SW480 (cell line): ENCODE measurements around the gene DDX23.
"Not testable (repeated sequence)": the region's sequence is repeated elsewhere in the genome, so short reads cannot be mapped to it uniquely, and the experiment has no call there.

Experiments
- DNase-seq: peaks from one replicate; pipeline ENCODE4 v3.0.0-alpha.2; 2016; ENCODE audit warnings: low spot score

The DDX23 gene

GRCh38 chr12:48862760-48863159 is 10.8 kb upstream of the DDX23 start:
- DNase-seq: no peak

- DNase-seq: peak; percentile 49
These were observed 9.1 kb upstream of the DDX23 start for GRCh38 chr12:48861111-48861510.

GRCh38 chr12:48860236-48860635 is 8.3 kb upstream of the DDX23 start:
- DNase-seq: not testable (repeated sequence)

- no peak for DNase-seq
These were observed 7.6 kb upstream of the DDX23 start for GRCh38 chr12:48859607-48860006.

- no peak for DNase-seq
These were observed 6.1 kb upstream of the DDX23 start for GRCh38 chr12:48858043-48858442.

GRCh38 chr12:48857278-48857994 is 5.5 kb upstream of the DDX23 start:
- DNase-seq: no peak

DNA sequence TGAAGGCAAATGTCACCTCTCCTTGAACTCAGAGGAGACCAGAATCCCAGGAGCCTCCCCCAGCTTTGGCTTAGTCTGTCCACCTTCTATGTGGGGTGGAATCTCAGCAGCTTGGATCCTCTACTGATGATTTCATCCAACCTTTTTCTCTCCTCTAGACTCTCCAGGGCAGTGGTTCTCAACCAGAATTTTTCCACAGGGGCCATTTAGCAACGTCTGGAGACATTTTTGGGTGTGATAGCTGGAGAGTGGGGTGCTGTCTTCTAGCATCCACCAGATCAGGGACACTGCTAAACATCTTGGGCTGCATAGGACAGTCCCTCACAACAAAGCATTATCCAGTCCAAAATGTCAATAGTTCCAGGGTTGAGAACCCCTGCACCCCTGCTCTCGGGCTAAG is 4.4 kb upstream of the DDX23 start:
- no peak for DNase-seq

GRCh38 chr12:48854932-48855331 is 3.0 kb upstream of the DDX23 start:
- not testable (repeated sequence) for DNase-seq

DNA sequence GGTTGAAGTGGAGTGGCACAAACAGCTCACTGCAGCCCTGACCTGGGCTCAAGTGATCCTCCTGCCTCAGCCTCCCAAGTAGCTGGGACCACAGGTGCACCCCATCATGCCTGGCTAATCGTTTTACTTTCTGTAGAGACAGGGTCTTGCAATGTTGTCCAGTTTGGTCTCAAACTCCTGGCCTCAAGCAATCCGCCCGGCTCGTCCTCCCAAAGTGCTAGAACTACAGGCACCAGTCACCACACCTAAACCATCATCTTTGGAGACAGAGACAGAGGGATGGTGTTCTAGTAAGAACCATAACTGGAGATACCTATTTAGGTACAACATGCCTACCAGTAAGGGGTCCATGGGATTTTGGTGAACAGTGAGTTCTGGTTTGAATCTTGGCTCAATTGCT is 2.5 kb upstream of the DDX23 start:
- no peak for DNase-seq

DNA sequence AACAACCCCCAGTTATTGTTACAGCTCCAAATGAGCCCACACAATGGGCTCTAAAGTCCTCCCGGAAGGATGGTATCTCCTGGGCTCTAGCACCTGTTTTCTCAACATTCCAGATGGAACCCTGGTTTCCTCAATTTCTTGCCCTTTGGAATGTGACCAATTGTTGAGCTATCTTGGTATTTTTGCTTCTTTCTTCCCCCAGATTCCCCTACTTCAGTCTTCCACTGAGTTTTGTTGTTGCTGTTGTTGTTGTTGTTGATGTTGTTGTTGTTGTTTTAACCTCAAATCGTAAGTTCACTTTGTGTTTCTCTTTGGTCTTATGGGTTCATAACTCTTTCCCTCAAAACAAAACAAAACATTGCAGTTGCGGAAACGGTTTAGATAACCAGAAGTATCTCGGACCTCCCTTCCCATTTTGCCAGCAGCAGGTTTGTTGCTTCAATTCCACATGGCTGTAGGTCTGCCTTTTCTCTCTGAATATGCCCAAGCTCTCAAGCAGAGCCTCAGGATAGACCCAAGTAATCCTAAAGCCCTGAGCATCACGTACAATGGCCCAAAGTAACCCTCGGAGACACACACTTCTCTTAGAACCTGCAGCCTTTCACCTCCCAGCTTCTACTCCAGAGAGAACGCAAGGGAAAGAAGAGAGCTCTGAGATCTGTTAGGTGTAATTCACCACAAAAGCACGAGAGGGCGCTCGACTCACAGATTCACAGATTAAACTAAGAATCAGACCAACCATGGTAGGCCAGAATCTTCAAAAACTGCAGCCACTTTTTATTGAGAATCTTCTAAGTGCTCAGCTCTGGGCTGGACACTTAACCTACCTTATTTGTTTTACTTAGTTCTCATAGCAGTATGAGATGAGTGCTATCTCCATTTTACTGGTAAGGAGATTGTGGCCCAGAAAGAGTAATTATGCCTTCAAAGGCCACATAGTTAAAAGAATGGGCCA is 1.0 kb upstream of the DDX23 start:
- peak; percentile 80 for DNase-seq

GRCh38 chr12:48842021-48842420 is 9.9 kb downstream of the DDX23 start:
- DNase-seq: not testable (repeated sequence)

GRCh38 chr12:48838048-48838447 is 13.9 kb downstream of the DDX23 start:
- DNase-seq: no peak

- DNase-seq: no peak
These were observed 19.5 kb downstream of the DDX23 start for GRCh38 chr12:48832321-48833060.

GRCh38 chr12:48831257-48831656 is 20.7 kb downstream of the DDX23 start:
- no peak for DNase-seq

DNA sequence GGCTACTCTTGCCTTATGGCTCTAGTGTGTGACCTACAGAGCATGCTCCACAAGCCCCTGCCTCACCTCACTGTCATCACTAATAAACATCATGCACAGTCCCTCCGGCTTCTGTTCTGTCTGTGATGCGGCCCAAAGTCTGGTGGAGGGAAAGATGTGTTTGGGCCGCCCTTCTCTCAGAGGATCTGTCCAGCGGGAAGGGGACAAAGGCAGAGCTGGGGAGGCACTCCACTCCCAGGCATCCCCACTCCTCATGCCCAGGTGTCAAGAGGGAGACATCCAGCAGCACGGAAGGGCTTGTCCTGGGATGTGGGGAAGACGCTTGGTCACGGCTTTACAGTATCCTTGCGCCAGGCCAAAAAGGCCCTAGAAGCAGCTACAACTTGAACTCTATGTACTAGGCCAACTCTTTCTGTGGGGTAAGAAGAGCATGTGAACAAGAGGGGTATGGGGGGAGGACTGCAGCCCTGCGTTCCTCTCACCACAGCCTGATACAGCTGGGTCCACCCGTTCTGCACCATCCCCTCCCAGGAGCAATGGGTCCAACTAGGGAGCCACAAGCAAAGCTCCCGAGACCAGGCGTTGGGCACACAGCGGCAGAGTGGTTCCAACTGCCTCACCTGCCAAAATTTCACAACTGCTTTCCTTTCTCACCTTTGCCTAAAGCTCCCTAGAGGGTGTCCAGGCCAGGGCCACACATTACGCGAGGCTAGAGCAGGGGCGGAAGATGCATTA is 23.0 kb downstream of the DDX23 start:
- DNase-seq: no peak

DNA sequence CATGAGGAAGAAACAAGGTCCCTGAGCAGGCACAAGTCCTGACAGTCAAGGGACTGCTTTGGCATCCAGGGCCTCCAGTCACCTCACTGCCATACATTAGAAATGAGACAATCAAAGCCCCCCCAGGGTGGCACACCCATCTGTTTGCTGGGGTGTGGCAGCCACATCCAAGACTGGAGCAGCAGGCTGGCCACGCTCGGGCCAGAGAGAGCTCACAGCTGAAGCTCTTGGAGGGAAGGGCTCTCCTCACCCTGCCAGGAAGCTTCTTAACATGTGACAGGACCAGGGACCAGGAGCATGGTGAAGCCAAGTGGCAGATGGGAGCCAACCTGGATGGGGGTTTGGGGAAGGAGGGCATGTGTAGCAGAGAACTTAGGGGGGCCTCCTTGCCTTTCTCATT is 23.7 kb downstream of the DDX23 start:
- no peak for DNase-seq

DNA sequence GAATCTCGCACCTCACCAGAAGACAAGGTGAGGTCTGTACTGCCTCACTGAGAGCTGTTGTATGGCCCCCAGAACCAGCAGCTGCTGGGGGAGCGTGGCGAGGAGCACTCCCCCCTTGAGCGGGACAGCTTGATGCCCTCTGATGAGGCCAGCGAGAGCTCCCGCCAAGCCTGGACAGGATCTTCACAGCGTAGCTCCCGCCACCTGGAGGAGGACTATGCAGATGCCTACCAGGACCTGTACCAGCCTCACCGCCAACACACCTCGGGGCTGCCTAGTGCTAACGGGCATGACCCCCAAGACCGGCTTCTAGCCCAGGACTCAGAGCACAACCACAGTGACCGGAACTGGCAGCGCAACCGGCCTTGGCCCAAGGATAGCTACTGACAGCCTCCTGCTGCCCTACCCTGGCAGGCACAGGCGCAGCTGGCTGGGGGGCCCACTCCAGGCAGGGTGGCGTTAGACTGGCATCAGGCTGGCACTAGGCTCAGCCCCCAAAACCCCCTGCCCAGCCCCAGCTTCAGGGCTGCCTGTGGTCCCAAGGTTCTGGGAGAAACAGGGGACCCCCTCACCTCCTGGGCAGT is 24.4 kb downstream of the DDX23 start:
- DNase-seq: no peak

DNA sequence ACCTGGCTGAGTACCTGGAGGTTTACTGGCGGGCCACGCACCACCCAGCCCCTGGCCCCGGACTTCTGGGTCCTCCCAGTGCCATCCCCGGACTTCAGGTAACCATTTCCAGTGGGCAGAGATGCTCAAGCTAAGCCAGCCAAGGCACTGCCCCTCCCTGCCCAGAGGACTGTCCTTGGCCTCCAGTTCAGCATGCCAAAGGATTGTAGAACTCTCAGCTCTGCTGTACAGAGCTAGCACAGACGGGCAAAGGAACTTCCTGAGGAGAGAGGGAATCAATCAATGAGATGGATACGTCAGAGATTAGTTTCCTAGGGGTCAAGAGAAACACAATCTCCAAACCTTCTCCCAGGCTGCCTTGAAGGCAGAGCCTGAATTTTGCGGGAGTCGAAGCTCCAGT is 24.9 kb downstream of the DDX23 start:
- DNase-seq: no peak

DNA sequence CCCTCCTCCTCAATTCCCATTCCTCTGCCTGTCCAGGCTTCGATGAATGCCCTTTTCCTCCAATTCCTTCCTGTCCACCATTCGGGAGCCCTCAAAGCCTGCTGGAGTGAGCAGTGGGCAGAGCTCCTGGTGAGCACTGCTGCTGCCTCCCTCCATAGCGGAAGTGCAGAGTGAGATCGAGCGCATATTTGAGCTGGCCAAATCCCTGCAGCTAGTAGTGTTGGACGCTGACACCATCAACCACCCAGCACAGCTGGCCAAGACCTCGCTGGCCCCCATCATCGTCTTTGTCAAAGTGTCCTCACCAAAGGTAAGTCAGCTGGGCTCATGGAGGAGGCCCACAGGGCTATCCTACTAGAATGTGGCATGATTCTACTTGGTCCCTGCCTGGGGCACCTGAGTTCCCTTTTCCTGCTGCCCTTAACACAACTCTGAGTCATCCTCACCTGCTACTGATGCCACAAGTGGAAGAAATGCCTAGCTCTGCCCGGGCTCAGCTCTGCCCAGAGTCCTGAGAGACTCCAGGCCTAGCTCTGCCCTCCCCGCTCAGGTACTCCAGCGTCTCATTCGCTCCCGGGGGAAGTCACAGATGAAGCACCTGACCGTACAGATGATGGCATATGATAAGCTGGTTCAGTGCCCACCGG is 25.6 kb downstream of the DDX23 start:
- peak; percentile 39 for DNase-seq

- DNase-seq: no peak
These were observed 27.1 kb downstream of the DDX23 start for GRCh38 chr12:48824905-48825304.

DNA sequence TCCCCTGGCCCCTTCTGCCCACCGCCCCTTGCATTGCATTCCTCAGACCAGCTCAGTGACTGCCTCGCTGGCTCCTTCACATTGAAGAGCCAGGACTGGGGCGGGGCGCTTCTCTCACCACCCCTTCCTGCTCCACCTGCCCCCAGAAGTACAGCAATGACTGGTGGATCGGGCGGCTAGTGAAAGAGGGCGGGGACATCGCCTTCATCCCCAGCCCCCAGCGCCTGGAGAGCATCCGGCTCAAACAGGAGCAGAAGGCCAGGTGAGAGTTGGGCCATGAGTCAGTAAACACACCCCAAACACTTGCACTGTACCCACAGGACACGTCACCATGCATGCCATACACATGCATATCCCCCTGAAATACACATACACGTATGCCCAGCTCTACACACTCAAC is 27.9 kb downstream of the DDX23 start:
- DNase-seq: peak; percentile 94
